IMR-90 (cell line): ENCODE data around the gene MTOR. TPM values are rescaled to one million over a fixed set of nuclear protein-coding genes. Genes with fewer than 3 reads are reported as not detected.

ENCODE experiments used
- ATAC-seq: fragments of 200-7000 bp; cut with Tn5 transposase; 2 replicates; pipeline ENCODE4 v1.9.1; 2020; ENCODE audit warnings: low read depth, mild to moderate bottlenecking, moderate library complexity
- BruUV-seq: library from RNA; stranded (reverse); fragments of 400-500 nt; replicated peaks from 2 replicates; lab custom pipeline; 2021; lab: Mats Ljungman, UMichigan
- CTCF ChIA-PET: fragments of 300-600 bp; formaldehyde crosslinking; extraction: SDS; loops from one replicate; lab custom pipeline; 2021; ENCODE audit warnings: antibody characterized with exemption; lab: Yijun Ruan, JAX
- POLR2A ChIA-PET: fragments of 300-600 bp; sonication (Branson Sonifier 250); formaldehyde crosslinking; loops from one replicate; lab custom pipeline; 2022; ENCODE audit warnings: antibody characterized with exemption; ENCODE audit not compliant: unreplicated experiment; lab: Charles Lee
- DNase-seq: peaks from one replicate; pipeline ENCODE4 v3.0.0; 2013
- H2AFZ ChIP-seq: replicated peaks from 2 replicates; pipeline ENCODE3; 2013; ENCODE audit warnings: low read length, mild to moderate bottlenecking; ENCODE audit not compliant: poor library complexity
- H2AK5ac ChIP-seq: 2 replicates; pipeline ENCODE4 v1.6.1; 2013; ENCODE audit warnings: low read depth, low read length, inconsistent platforms
- H2AK9ac ChIP-seq: replicated peaks from 2 replicates; pipeline ENCODE3; 2013; ENCODE audit warnings: mild to moderate bottlenecking, low read depth, low read length, moderate library complexity; ENCODE audit not compliant: poor library complexity
- H2BK120ac ChIP-seq: 2 replicates; pipeline ENCODE4 v1.6.1; 2013; ENCODE audit warnings: low read depth, low read length, inconsistent platforms
- H2BK15ac ChIP-seq: 3 replicates; pipeline ENCODE4 v1.6.1; 2013; ENCODE audit warnings: low read depth, low read length, inconsistent platforms
- H2BK20ac ChIP-seq: 2 replicates; pipeline ENCODE4 v1.6.1; 2013; ENCODE audit warnings: low read depth, mild to moderate bottlenecking, inconsistent platforms, low read length, moderate library complexity
- H2BK5ac ChIP-seq: 2 replicates; pipeline ENCODE4 v1.6.1; 2013; ENCODE audit warnings: mild to moderate bottlenecking, low read depth, low read length, inconsistent platforms; ENCODE audit not compliant: poor library complexity, severe bottlenecking
- H3K14ac ChIP-seq: replicated peaks from 2 replicates; pipeline ENCODE4 v1.6.1; 2013; ENCODE audit warnings: low read depth, low read length, inconsistent platforms
- H3K18ac ChIP-seq: 2 replicates; pipeline ENCODE4 v1.6.1; 2013; ENCODE audit warnings: low read depth, low read length, control low read depth
- H3K23ac ChIP-seq: 2 replicates; pipeline ENCODE4 v1.6.1; 2013; ENCODE audit warnings: low read depth, low read length, inconsistent platforms
- H3K27ac ChIP-seq: 2 replicates; pipeline ENCODE4 v1.5.1; 2013; ENCODE audit warnings: mild to moderate bottlenecking, control low read depth, low read length; ENCODE audit not compliant: insufficient read depth
- H3K27me3 ChIP-seq: 2 replicates; pipeline ENCODE4 v1.6.1; 2013; ENCODE audit warnings: low read length; ENCODE audit not compliant: control insufficient read depth, insufficient read depth
- H3K36me3 ChIP-seq: 2 replicates; pipeline ENCODE4 v1.6.1; 2013; ENCODE audit warnings: low read length, mixed read lengths; ENCODE audit not compliant: control insufficient read depth, insufficient read depth
- H3K4ac ChIP-seq: 2 replicates; pipeline ENCODE4 v1.6.1; 2013; ENCODE audit warnings: low read depth, low read length, inconsistent platforms
- H3K4me1 ChIP-seq: 2 replicates; pipeline ENCODE4 v1.6.1; 2013; ENCODE audit warnings: low read length, mixed read lengths; ENCODE audit not compliant: control insufficient read depth, insufficient read depth
- H3K4me2 ChIP-seq: 2 replicates; pipeline ENCODE4 v1.6.1; 2013; ENCODE audit warnings: low read depth, mild to moderate bottlenecking, control low read depth, low read length, moderate library complexity
- H3K4me3 ChIP-seq: 2 replicates; pipeline ENCODE4 v1.5.1; 2013; ENCODE audit warnings: low read depth, mild to moderate bottlenecking, control low read depth, low read length, moderate library complexity; ENCODE audit not compliant: insufficient read depth
- H3K56ac ChIP-seq: 2 replicates; pipeline ENCODE4 v1.6.1; 2013; ENCODE audit warnings: low read length, inconsistent platforms; ENCODE audit not compliant: insufficient read depth; ENCODE audit errors: extremely low read depth
- H3K79me1 ChIP-seq, 2 experiments: 2 replicates each; pipeline ENCODE4 v1.6.1; 2013; ENCODE audit warnings: low read length in 2 of 2, inconsistent platforms in 1 of 2, low read depth in 1 of 2
- H3K9ac ChIP-seq: 2 replicates; pipeline ENCODE4 v1.6.1; 2013; ENCODE audit warnings: low read depth, low read length, control low read depth
- H3K9me1 ChIP-seq: 2 replicates; pipeline ENCODE4 v1.6.1; 2013; ENCODE audit warnings: low read length, inconsistent platforms; ENCODE audit not compliant: insufficient read depth
- H3K9me3 ChIP-seq: 2 replicates; pipeline ENCODE4 v1.6.1; 2013; ENCODE audit warnings: low read length; ENCODE audit not compliant: control insufficient read depth, insufficient read depth
- H4K20me1 ChIP-seq: 2 replicates; pipeline ENCODE4 v1.6.1; 2013; ENCODE audit warnings: low read length, inconsistent platforms; ENCODE audit not compliant: insufficient read depth
- H4K5ac ChIP-seq: 2 replicates; pipeline ENCODE4 v1.6.1; 2013; ENCODE audit warnings: mild to moderate bottlenecking, low read depth, low read length, control low read depth
- H4K8ac ChIP-seq, 2 experiments: 2 replicates each; pipeline ENCODE4 v1.6.1; 2013; ENCODE audit warnings: low read depth in 2 of 2, low read length in 2 of 2, control low read depth in 1 of 2, inconsistent platforms in 1 of 2
- H4K91ac ChIP-seq: 2 replicates; pipeline ENCODE4 v1.6.1; 2013; ENCODE audit warnings: low read depth, low read length, inconsistent platforms; ENCODE audit not compliant: insufficient read depth
- CHD1 ChIP-seq: IDR thresholded peaks from 2 replicates; pipeline ENCODE4 v1.6.1; 2012; ENCODE audit warnings: low read depth, low read length, improper control_type of control experiment
- CTCF ChIP-seq: conservative IDR thresholded peaks from 2 replicates; pipeline ENCODE4 v1.5.1; 2012; ENCODE audit warnings: mild to moderate bottlenecking, low read depth, low read length, improper control_type of control experiment
- ELK1 ChIP-seq: fragments of 150-350 bp; IDR thresholded peaks from 2 replicates; pipeline ENCODE4 v1.6.1; 2016; ENCODE audit warnings: low read depth, mild to moderate bottlenecking, low read length, moderate library complexity, borderline replicate concordance
- MAFK ChIP-seq: IDR thresholded peaks from 2 replicates; pipeline ENCODE4 v1.6.1; 2012; ENCODE audit warnings: low read depth, low read length, improper control_type of control experiment
- MAZ ChIP-seq: IDR thresholded peaks from 2 replicates; pipeline ENCODE4 v1.6.1; 2012; ENCODE audit warnings: low read depth, mild to moderate bottlenecking, low read length, improper control_type of control experiment, moderate library complexity, borderline replicate concordance
- POLR2A ChIP-seq: IDR thresholded peaks from 2 replicates; pipeline ENCODE4 v1.6.1; 2012; ENCODE audit warnings: mild to moderate bottlenecking, low read depth, low read length
- RCOR1 ChIP-seq: IDR thresholded peaks from 2 replicates; pipeline ENCODE4 v1.6.1; 2012; ENCODE audit warnings: mild to moderate bottlenecking, low read length, improper control_type of control experiment; ENCODE audit not compliant: insufficient replicate concordance
- RFX5 ChIP-seq: IDR thresholded peaks from 2 replicates; pipeline ENCODE4 v1.8.0; 2012; ENCODE audit warnings: low read depth, mild to moderate bottlenecking, low read length, moderate library complexity
- WGBS, 2 experiments: methylation state at CpG; one replicate each; pipeline versions ENCODE4 v1.1.5 to v1.1.7; 2013; ENCODE audit warnings: missing lambda C conversion rate in 2 of 2; ENCODE audit not compliant: insufficient read length in 1 of 2; ENCODE audit errors: extremely low coverage in 2 of 2; 5-methylcytosine and 5-hydroxymethylcytosine counted together
- dilution Hi-C: fragments of 300-500 bp; cut with HindIII; formaldehyde crosslinking; loops from one replicate; pipeline ENCODE4 v1.14.3; 2018; ENCODE audit warnings: low sequenced_read_pairs; ENCODE audit not compliant: unreplicated experiment
- in situ Hi-C: fragments of 300-500 bp; cut with MboI; formaldehyde crosslinking; loops from 3 replicates; pipeline ENCODE4 v1.14.3; 2019; ENCODE audit warnings: low sequenced_read_pairs, inconsistent platforms, mixed read lengths
- intact Hi-C: fragments of 100-400 bp; cut with micrococcal nuclease; formaldehyde crosslinking; loops from 2 replicates; pipeline ENCODE4 v1.10.0; 2022
- polyA plus RNA-seq, 3 experiments: library from polyadenylated mRNA; depleted of rRNA; stranded (reverse); fragments of >200 nt; gene quantifications; 2 replicates each; pipeline ENCODE4 v1.2.3, GENCODE V29; 2012; ENCODE audit warnings: low replicate concordance in 1 of 3
- total RNA-seq: library from RNA; depleted of rRNA; stranded (reverse); fragments of >200 nt; gene quantifications from 2 replicates; pipeline ENCODE4 v1.2.3, GENCODE V29; 2012

The MTOR gene
- total and polyA plus RNA-seq, 2 of the 4 experiments (the other 2 are of a cell fraction): 19.2 to 36.7 TPM

- peak; percentile 77 for DNase-seq
- no peaks in the 10 kb centered on the region for H4K20me1 ChIP-seq
- no peak within 1 kb of the TSS for H2BK120ac ChIP-seq
- H4K8ac ChIP-seq: peak within 1 kb of the TSS; percentile 95 to 97
- H3K4me3 ChIP-seq: peak within 1 kb of the TSS; percentile 81
- TF ChIP-seq POLR2A (peak; percentile 67; the same call in 1 of the 2 replicates), CHD1 (no peak), CTCF (no peak), MAFK (no peak), RFX5 (no peak), ELK1 (no peak), MAZ (peak; percentile 70; the same call in 1 of the 2 replicates), RCOR1 (no peak)
- peak within 1 kb of the TSS; percentile 84 for H3K14ac ChIP-seq
- 0 out of 2 replicates have a peak, but pooled peaks cover 2% of the 10 kb centered on the region for H3K4me1 ChIP-seq
- H3K23ac ChIP-seq: peak within 1 kb of the TSS; percentile 66
- no peak within 1 kb of the TSS for H2BK15ac ChIP-seq
- H3K9ac ChIP-seq: peak within 1 kb of the TSS; percentile 87
- H2AFZ ChIP-seq: peak within 1 kb of the TSS; percentile 95
- ChIA-PET POLR2A (interaction anchor here (0.7 to 1.3 kb wide), 2 partner anchors 12 to 19 kb away, joined by 3 to 6 read pairs; no protein-coding TSS in a partner anchor), CTCF (interaction anchor here (3.1 kb wide), 1 partner anchor 62 kb away, joined by 13 read pairs; no protein-coding TSS in a partner anchor)
- H3K4ac ChIP-seq: peak within 1 kb of the TSS; percentile 80
- peak within 1 kb of the TSS; percentile 90 for H3K4me2 ChIP-seq
- H4K5ac ChIP-seq: peak within 1 kb of the TSS; percentile 97
- no peaks in the 10 kb centered on the region for H3K9me1 ChIP-seq
- no peaks in the 10 kb centered on the region for H3K27me3 ChIP-seq
- H3K18ac ChIP-seq: peak within 1 kb of the TSS; percentile 28; the same call in 1 of the 2 replicates
- no peak within 1 kb of the TSS for H2BK20ac ChIP-seq
- H2AK5ac ChIP-seq: peak within 1 kb of the TSS; percentile 71
- in situ Hi-C loops: no loop called here
- dilution Hi-C loops: no loop called here
- peak within 1 kb of the TSS; percentile 51 for H2BK5ac ChIP-seq
- peak within 1 kb of the TSS; percentile 85 for H3K27ac ChIP-seq
- peaks cover 8 to 12% of the 10 kb centered on the region in 2 experiments; a peak in 2 of 4 replicates for H3K79me1 ChIP-seq
- H3K9me3 ChIP-seq: no peaks in the 10 kb centered on the region
- H3K36me3 ChIP-seq: peaks cover 16% of the 10 kb centered on the region
- peak within 1 kb of the TSS; percentile 47; the same call in 1 of the 2 replicates for H3K56ac ChIP-seq
- peak within 1 kb of the TSS; percentile 81 for H4K91ac ChIP-seq
- peak; percentile 99 for ATAC-seq
- intact Hi-C loops: loop anchor here (5.0 kb wide), 1 partner anchor 53 kb away; no protein-coding TSS in a partner anchor
- BruUV-seq: no TSS peak
- 0% methylated on average over 45 of the region's 78 CpGs; no CpG with 5 or more reads in 1 of the 2 experiments for WGBS, 2 experiments
- H2AK9ac ChIP-seq: peak within 1 kb of the TSS; percentile 90
These were observed 162.8 kb downstream of the MTOR start, which contains the start of gene EXOSC10 for GRCh38 chr1:11099310-11100148. Gene EXOSC10, minus strand, starts transcription at chr1:11099869. Its CDS starts 38 bp downstream, at chr1:11099831.
